HepG2 (cell line): ENCODE measurements around the gene PRPSAP1. TPM values are rescaled to one million over a fixed set of nuclear protein-coding genes. Genes with fewer than 3 reads are reported as not detected.

Experiments used
- ARNT ChIP-seq: fragments of 450-650 bp; IDR thresholded peaks from 2 replicates; pipeline ENCODE4 v1.6.1; 2017
- ATM ChIP-seq: fragments of 450-650 bp; IDR thresholded peaks from 2 replicates; pipeline ENCODE4 v1.7.1; 2017; ENCODE audit warnings: mild to moderate bottlenecking, borderline replicate concordance
- DPF2 ChIP-seq: sonication (generic); formaldehyde crosslinking; IDR thresholded peaks from 2 replicates; pipeline ENCODE4 v1.4.0; 2020; ENCODE audit warnings: mild to moderate bottlenecking, low read depth, missing genetic modification reagents, borderline replicate concordance
- ELF3 ChIP-seq: IDR thresholded peaks from 2 replicates; pipeline ENCODE4 v1.6.1; 2016; ENCODE audit warnings: missing genetic modification reagents, missing compliant biosample characterization
- FOSL2 ChIP-seq: sonication (generic); formaldehyde crosslinking; IDR thresholded peaks from 2 replicates; pipeline ENCODE4 v1.4.0; 2020; ENCODE audit warnings: missing genetic modification reagents
- GABPB1 ChIP-seq: IDR thresholded peaks from 2 replicates; pipeline ENCODE4 v1.6.1; 2016; ENCODE audit warnings: mild to moderate bottlenecking, missing genetic modification reagents, moderate library complexity, missing compliant biosample characterization
- HCFC1 ChIP-seq: fragments of 150-350 bp; IDR thresholded peaks from 2 replicates; pipeline ENCODE4 v1.6.1; 2014; ENCODE audit warnings: low read depth, low read length
- HMG20B ChIP-seq: conservative IDR thresholded peaks from 2 replicates; pipeline ENCODE4 v1.6.1; 2016; ENCODE audit warnings: missing genetic modification reagents, missing compliant biosample characterization
- HNF4G ChIP-seq, 2 experiments: sonication (generic) in 1 of 2; formaldehyde crosslinking in 1 of 2; IDR thresholded peaks; 2 replicates each; pipeline versions ENCODE4 v1.4.0 to v1.6.1; 2011 to 2020; ENCODE audit warnings: borderline replicate concordance in 2 of 2, low read depth in 2 of 2, mild to moderate bottlenecking in 2 of 2, low read length in 1 of 2, missing genetic modification reagents in 1 of 2, moderate library complexity in 1 of 2
- IKZF4 ChIP-seq: sonication (generic); formaldehyde crosslinking; IDR thresholded peaks from 2 replicates; pipeline ENCODE4 v1.5.1; 2020; ENCODE audit warnings: borderline replicate concordance, mild to moderate bottlenecking, low read depth, missing genetic modification reagents; ENCODE audit errors: not compliant biosample characterization
- KLF6 ChIP-seq: IDR thresholded peaks from 2 replicates; pipeline ENCODE4 v1.8.0; 2016; ENCODE audit warnings: missing biosample characterization, missing genetic modification reagents
- MLX ChIP-seq: IDR thresholded peaks from 2 replicates; pipeline ENCODE4 v1.6.1; 2016
- MYPOP ChIP-seq: sonication (generic); formaldehyde crosslinking; IDR thresholded peaks from 2 replicates; pipeline ENCODE4 v1.8.1; 2023; ENCODE audit warnings: mild to moderate bottlenecking, moderate library complexity, missing genetic modification reagents
- SMAD3 ChIP-seq: sonication (generic); formaldehyde crosslinking; IDR thresholded peaks from 2 replicates; pipeline ENCODE4 v1.4.0; 2020; ENCODE audit warnings: missing genetic modification reagents
- SOX6 ChIP-seq, 2 experiments: fragments of 450-650 bp in 1 of 2; sonication (generic) in 1 of 2; formaldehyde crosslinking in 1 of 2; IDR thresholded peaks; 2 replicates each; pipeline versions ENCODE4 v1.4.0 to v1.6.1; 2017 to 2020; ENCODE audit warnings: antibody characterized with exemption in 1 of 2, mild to moderate bottlenecking in 1 of 2, missing genetic modification reagents in 1 of 2
- TBX2 ChIP-seq: sonication (generic); formaldehyde crosslinking; IDR thresholded peaks from 2 replicates; pipeline ENCODE4 v1.5.0; 2020; ENCODE audit warnings: missing genetic modification reagents, mild to moderate bottlenecking, borderline replicate concordance
- YEATS2 ChIP-seq: sonication (generic); formaldehyde crosslinking; IDR thresholded peaks from 2 replicates; pipeline ENCODE4 v1.4.0; 2020; ENCODE audit warnings: missing genetic modification reagents, borderline replicate concordance
- ZKSCAN8 ChIP-seq: IDR thresholded peaks from 2 replicates; pipeline ENCODE4 v1.6.1; 2016; ENCODE audit warnings: borderline replicate concordance, missing genetic modification reagents, missing compliant biosample characterization
- ZNF20 ChIP-seq: sonication (generic); formaldehyde crosslinking; IDR thresholded peaks from 2 replicates; pipeline ENCODE4 v1.4.0; 2020; ENCODE audit warnings: mild to moderate bottlenecking, moderate library complexity, missing genetic modification reagents
- ZNF225 ChIP-seq: sonication (generic); formaldehyde crosslinking; IDR thresholded peaks from 2 replicates; pipeline ENCODE4 v1.4.0; 2020; ENCODE audit warnings: mild to moderate bottlenecking, missing genetic modification reagents
- ZNF232 ChIP-seq: sonication (generic); formaldehyde crosslinking; IDR thresholded peaks from 2 replicates; pipeline ENCODE4 v1.4.0; 2020; ENCODE audit warnings: missing genetic modification reagents, borderline replicate concordance
- ZNF574 ChIP-seq: sonication (generic); formaldehyde crosslinking; IDR thresholded peaks from 2 replicates; pipeline ENCODE4 v1.4.0; 2020; ENCODE audit warnings: missing genetic modification reagents
- ZNF770 ChIP-seq: sonication (generic); formaldehyde crosslinking; IDR thresholded peaks from 2 replicates; pipeline ENCODE4 v1.5.0; 2020; ENCODE audit warnings: mild to moderate bottlenecking, missing genetic modification reagents
- polyA plus RNA-seq, 8 experiments: library from polyadenylated mRNA; depleted of rRNA in 3 of 8; stranded (reverse) in 7 of 8; unstranded in 1 of 8; fragments of >200 nt; fragmentation: Illumina TruSeq in 4 of 8; extraction: Trizol in 4 of 8; gene quantifications; 2 replicates each; pipeline versions ENCODE4 v1.2.1 to v1.2.3, GENCODE V29; 2011 to 2016; ENCODE audit warnings: low read depth in 4 of 8, missing spikeins in 1 of 8, mixed read lengths in 1 of 8; ENCODE audit not compliant: insufficient read depth in 1 of 8
- total RNA-seq, 5 experiments: library from RNA; depleted of rRNA; stranded (reverse); fragments of >200 nt; fragmentation: Illumina TruSeq; extraction: Trizol; gene quantifications; 2 replicates each; pipeline ENCODE4 v1.2.3, GENCODE V29; 2016; ENCODE audit warnings: low read depth in 1 of 5

PRPSAP1 gene
- total and polyA plus RNA-seq, 2 of the 13 experiments (the other 11 are each of a cell fraction or from before 2014, with no cell fraction given), result 91.1 to 314 TPM

GRCh38 chr17:76356803-76357456 is 3.2 kb upstream of the PRPSAP1 start (continued):
- TF ChIP-seq TBX2, result 0 out of 2 replicates have a peak, but pooled peaks have one; percentile 33
- no peak for TF ChIP-seq ATM
- no peak for TF ChIP-seq HCFC1
- no peak for TF ChIP-seq MYPOP (CRISPR knock-in tag)
- TF ChIP-seq SMAD3 (CRISPR knock-in tag), result 0 out of 2 replicates have a peak, but pooled peaks have one; percentile 16
- TF ChIP-seq ARNT, result no peak
- peak; percentile 3 for TF ChIP-seq IKZF4
- TF ChIP-seq SOX6 (IDR thresholded peaks at IDR 0.05), result no peak
- 0 out of 2 replicates have a peak, but pooled peaks have one; percentile 5 for TF ChIP-seq SOX6 (CRISPR knock-in tag; IDR thresholded peaks at IDR 0.05)
- TF ChIP-seq FOSL2 (CRISPR knock-in tag), result 0 out of 2 replicates have a peak, but pooled peaks have one; percentile 4
- peak; percentile 49; the same call in 1 of the 2 replicates for TF ChIP-seq ZNF232
- TF ChIP-seq GABPB1 (CRISPR knock-in tag), result peak; percentile 45
- TF ChIP-seq ZNF770 (CRISPR knock-in tag), result peak; percentile 80
- TF ChIP-seq KLF6 (CRISPR knock-in tag), result 0 out of 2 replicates have a peak, but pooled peaks have one; percentile 15
- no peak for TF ChIP-seq HNF4G (IDR thresholded peaks at IDR 0.05; ENCODE audit: borderline replicate concordance, low read depth, low read length)
- TF ChIP-seq HNF4G (CRISPR knock-in tag; IDR thresholded peaks at IDR 0.05; ENCODE audit: borderline replicate concordance, low read depth), result no peak
- TF ChIP-seq MLX (CRISPR knock-in tag), result 0 out of 2 replicates have a peak, but pooled peaks have one; percentile 14
- 0 out of 2 replicates have a peak, but pooled peaks have one; percentile 28 for TF ChIP-seq ZNF574 (CRISPR knock-in tag)
- TF ChIP-seq DPF2 (CRISPR knock-in tag), result 0 out of 2 replicates have a peak, but pooled peaks have one; percentile 28
- TF ChIP-seq ZNF20 (CRISPR knock-in tag), result no peak
- TF ChIP-seq YEATS2 (CRISPR knock-in tag), result 0 out of 2 replicates have a peak, but pooled peaks have one; percentile 21
- TF ChIP-seq HMG20B (CRISPR knock-in tag), result no peak
- peak; percentile 52; the same call in 1 of the 2 replicates for TF ChIP-seq ELF3 (CRISPR knock-in tag)
- TF ChIP-seq ZNF225, result no peak
- TF ChIP-seq ZKSCAN8, result no peak
